K562 (cell line): ENCODE results near the gene ZSCAN12. TPM values are rescaled to one million over a fixed set of nuclear protein-coding genes. Genes with fewer than 3 reads are reported as not detected.

Experiments used
- ATF2 ChIP-seq: sonication (generic); formaldehyde crosslinking; IDR thresholded peaks from 2 replicates; pipeline ENCODE4 v1.8.1; 2022; ENCODE audit warnings: missing genetic modification reagents
- CREBBP ChIP-seq: IDR thresholded peaks from one replicate; pipeline ENCODE4 v1.6.1; 2012; ENCODE audit warnings: low read depth, mild to moderate bottlenecking, control low read depth, inconsistent platforms, low read length
- CTBP1 ChIP-seq: fragments of 450-650 bp; IDR thresholded peaks from 2 replicates; pipeline ENCODE4 v1.6.1; 2016; ENCODE audit warnings: borderline replicate concordance
- DNMT1 ChIP-seq: fragments of 450-650 bp; IDR thresholded peaks from 2 replicates; pipeline ENCODE4 v1.6.1; 2016; ENCODE audit warnings: antibody characterized with exemption, mild to moderate bottlenecking
- ETV6 ChIP-seq, 3 experiments: fragments of 150-350 bp in 1 of 3; sonication (generic) in 1 of 3; formaldehyde crosslinking in 1 of 3; IDR thresholded peaks; 2 replicates each; pipeline versions ENCODE4 v1.6.1 to v1.8.0; 2014 to 2022; ENCODE audit warnings: borderline replicate concordance in 2 of 3, low read depth in 2 of 3, antibody characterized with exemption in 1 of 3, low read length in 1 of 3, mild to moderate bottlenecking in 1 of 3, missing genetic modification reagents in 1 of 3
- KDM4B ChIP-seq, 2 experiments: fragments of 450-650 bp in 1 of 2; sonication (generic) in 1 of 2; IDR thresholded peaks; 2 replicates each; pipeline ENCODE4 v1.6.1; 2016 to 2017; ENCODE audit warnings: borderline replicate concordance in 2 of 2, antibody characterized with exemption in 1 of 2, low read depth in 1 of 2, mild to moderate bottlenecking in 1 of 2
- KLF1 ChIP-seq: fragments of 450-650 bp; IDR thresholded peaks from 2 replicates; pipeline ENCODE4 v1.6.1; 2016; ENCODE audit warnings: missing genetic modification characterization, missing compliant biosample characterization
- NCOA2 ChIP-seq, 2 experiments: fragments of 450-650 bp; IDR thresholded peaks; 2 replicates each; pipeline ENCODE4 v1.6.1; 2018; ENCODE audit warnings: mild to moderate bottlenecking in 2 of 2, moderate library complexity in 1 of 2; ENCODE audit not compliant: partially characterized antibody in 2 of 2
- NR1H2 ChIP-seq: sonication (generic); formaldehyde crosslinking; IDR thresholded peaks from 2 replicates; pipeline ENCODE4 v1.4.0; 2020; ENCODE audit warnings: mild to moderate bottlenecking, missing genetic modification reagents
- NRF1 ChIP-seq, 2 experiments: fragments of 450-650 bp; IDR thresholded peaks in 1 of 2; conservative IDR thresholded peaks in 1 of 2; 2 replicates each; pipeline ENCODE4 v1.6.1; 2014; ENCODE audit warnings: mild to moderate bottlenecking in 2 of 2
- POLR2H ChIP-seq: IDR thresholded peaks from 2 replicates; pipeline ENCODE4 v1.6.1; 2016; ENCODE audit warnings: missing genetic modification characterization, low read depth, mild to moderate bottlenecking, control low read depth, missing compliant biosample characterization, moderate library complexity
- PYGO2 ChIP-seq: fragments of 450-650 bp; IDR thresholded peaks from 2 replicates; pipeline ENCODE4 v1.6.1; 2016; ENCODE audit warnings: mild to moderate bottlenecking, missing genetic modification characterization, moderate library complexity, missing compliant biosample characterization
- SMAD3 ChIP-seq: fragments of 450-650 bp; formaldehyde crosslinking; conservative IDR thresholded peaks from 2 replicates; pipeline ENCODE4 v1.4.0; 2020; ENCODE audit warnings: mild to moderate bottlenecking
- SMARCE1 ChIP-seq: fragments of 450-650 bp; IDR thresholded peaks from 2 replicates; pipeline ENCODE4 v1.7.1; 2016; ENCODE audit warnings: mild to moderate bottlenecking
- SRSF3 ChIP-seq: fragments of 200-400 bp; formaldehyde crosslinking; IDR thresholded peaks from 2 replicates; pipeline ENCODE4 v1.6.1; 2016; ENCODE audit warnings: mild to moderate bottlenecking, low read length, moderate library complexity; ENCODE audit not compliant: insufficient read depth
- ZBTB17 ChIP-seq: fragments of 450-650 bp; formaldehyde crosslinking; IDR thresholded peaks from 2 replicates; pipeline ENCODE4 v1.4.0; 2020; ENCODE audit warnings: mild to moderate bottlenecking
- ZBTB7A ChIP-seq: IDR thresholded peaks from 2 replicates; pipeline ENCODE4 v1.6.1; 2011; ENCODE audit warnings: low read depth, mild to moderate bottlenecking, low read length, moderate library complexity, borderline replicate concordance; ENCODE audit not compliant: control insufficient read depth
- ZNF551 ChIP-seq: fragments of 250-450 bp; sonication (Bioruptor Pico); IDR thresholded peaks from 2 replicates; pipeline ENCODE4 v1.5.0; 2021; ENCODE audit warnings: mild to moderate bottlenecking, moderate library complexity
- polyA plus RNA-seq, 8 experiments: library from polyadenylated mRNA; depleted of rRNA in 4 of 8; stranded (reverse) in 5 of 8; unstranded in 3 of 8; fragments of >200 nt; fragmentation: Nextera tagmentation in 2 of 8; fragmentation: Illumina TruSeq in 1 of 8; extraction: Ambion mirVana in 2 of 8; extraction: Trizol in 1 of 8; gene quantifications; 2 replicates each; pipeline versions ENCODE4 v1.2.1 to v1.2.3, GENCODE V29; 2011 to 2014; ENCODE audit warnings: inconsistent platforms in 1 of 8, missing spikeins in 1 of 8
- total RNA-seq, 7 experiments: library from RNA; depleted of rRNA in 6 of 7; stranded (reverse); fragments of >200 nt in 6 of 7; fragmentation: Illumina TruSeq in 2 of 7; extraction: Trizol in 2 of 7; gene quantifications; 2 replicates each; pipeline versions ENCODE4 v1.2.1 to v1.2.3, GENCODE V29; 2011 to 2021; ENCODE audit warnings: low replicate concordance in 1 of 7
- TF ChIP-seq, protein P1 (sequence below): sonication (generic); formaldehyde crosslinking; IDR thresholded peaks from 2 replicates; pipeline ENCODE4 v1.8.0; 2022; ENCODE audit warnings: mild to moderate bottlenecking, missing genetic modification reagents
- TF ChIP-seq, protein P2 (sequence below): fragments of 250-450 bp; sonication (Bioruptor Pico); IDR thresholded peaks from 2 replicates; pipeline ENCODE4 v1.5.0; 2022; ENCODE audit warnings: mild to moderate bottlenecking
- TF ChIP-seq, protein P3 (sequence below), 3 experiments: fragments of 200-800 bp in 1 of 3; sonication (Bioruptor generic) in 1 of 3; sonication (generic) in 1 of 3; formaldehyde crosslinking in 1 of 3; IDR thresholded peaks; 2 replicates each; pipeline versions ENCODE4 v1.6.1 to v1.8.0; 2016 to 2022; ENCODE audit warnings: mild to moderate bottlenecking in 2 of 3, missing compliant biosample characterization in 2 of 3, missing genetic modification characterization in 2 of 3, missing genetic modification reagents in 1 of 3

ZSCAN12 gene
- total and polyA plus RNA-seq, 9 of the 15 experiments (the other 6 are each of a cell fraction or from before 2014, with no cell fraction given), result 2.5 to 19.6 (median 12.5) TPM

DNA sequence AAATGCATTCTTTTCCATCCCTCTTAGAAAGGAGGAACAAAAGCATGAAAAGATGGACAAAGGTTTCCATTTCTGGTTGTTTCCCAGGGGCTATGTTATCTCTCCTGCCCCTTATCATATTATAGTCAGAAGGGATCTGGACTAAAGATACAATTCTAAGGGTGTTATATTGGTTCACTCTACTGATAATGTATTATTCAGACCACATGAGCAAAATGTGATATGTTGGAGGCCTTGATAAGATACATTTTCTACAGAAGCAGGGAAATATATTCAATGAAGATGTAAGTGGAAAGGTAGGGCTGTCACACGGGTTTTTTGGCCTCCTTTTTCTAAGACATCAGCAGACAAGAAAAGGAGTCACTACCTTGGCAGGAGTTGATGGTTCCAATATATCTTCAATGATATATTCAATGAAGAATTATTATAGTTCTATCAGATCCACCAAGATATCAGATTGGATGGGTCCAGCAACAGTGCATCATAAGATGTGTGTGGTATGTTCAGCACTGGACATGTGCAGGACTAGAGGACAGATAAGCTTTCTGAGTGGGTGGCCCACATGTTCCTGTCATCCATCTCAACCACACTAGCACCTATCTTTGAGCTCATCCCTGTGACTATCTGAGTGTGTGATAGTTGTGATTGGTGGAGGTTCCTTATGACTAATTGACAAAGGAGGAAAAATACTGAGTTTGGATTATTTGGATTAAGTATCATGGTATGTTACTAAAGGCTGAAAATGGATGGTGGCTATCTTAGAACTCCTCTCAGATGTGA lies 55.5 kb downstream of the ZSCAN12 start (continued):
- TF ChIP-seq, protein P1, sequence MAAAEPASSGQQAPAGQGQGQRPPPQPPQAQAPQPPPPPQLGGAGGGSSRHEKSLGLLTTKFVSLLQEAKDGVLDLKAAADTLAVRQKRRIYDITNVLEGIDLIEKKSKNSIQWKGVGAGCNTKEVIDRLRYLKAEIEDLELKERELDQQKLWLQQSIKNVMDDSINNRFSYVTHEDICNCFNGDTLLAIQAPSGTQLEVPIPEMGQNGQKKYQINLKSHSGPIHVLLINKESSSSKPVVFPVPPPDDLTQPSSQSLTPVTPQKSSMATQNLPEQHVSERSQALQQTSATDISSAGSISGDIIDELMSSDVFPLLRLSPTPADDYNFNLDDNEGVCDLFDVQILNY, result no peak
- no peak for TF ChIP-seq ZNF551 (CRISPR knock-in tag)
- TF ChIP-seq KLF1 (tag), result no peak
- no peak for TF ChIP-seq ETV6 (IDR thresholded peaks at IDR 0.05; ENCODE audit: borderline replicate concordance in 1 of 2, low read depth in 2 of 2, low read length in 1 of 2)
- TF ChIP-seq ETV6 (CRISPR knock-in tag; IDR thresholded peaks at IDR 0.05; ENCODE audit: borderline replicate concordance), result no peak
- TF ChIP-seq DNMT1, result no peak
- TF ChIP-seq KDM4B (IDR thresholded peaks at IDR 0.05; ENCODE audit: borderline replicate concordance in 2 of 2, low read depth in 1 of 2), result no peak
- TF ChIP-seq, protein P2, sequence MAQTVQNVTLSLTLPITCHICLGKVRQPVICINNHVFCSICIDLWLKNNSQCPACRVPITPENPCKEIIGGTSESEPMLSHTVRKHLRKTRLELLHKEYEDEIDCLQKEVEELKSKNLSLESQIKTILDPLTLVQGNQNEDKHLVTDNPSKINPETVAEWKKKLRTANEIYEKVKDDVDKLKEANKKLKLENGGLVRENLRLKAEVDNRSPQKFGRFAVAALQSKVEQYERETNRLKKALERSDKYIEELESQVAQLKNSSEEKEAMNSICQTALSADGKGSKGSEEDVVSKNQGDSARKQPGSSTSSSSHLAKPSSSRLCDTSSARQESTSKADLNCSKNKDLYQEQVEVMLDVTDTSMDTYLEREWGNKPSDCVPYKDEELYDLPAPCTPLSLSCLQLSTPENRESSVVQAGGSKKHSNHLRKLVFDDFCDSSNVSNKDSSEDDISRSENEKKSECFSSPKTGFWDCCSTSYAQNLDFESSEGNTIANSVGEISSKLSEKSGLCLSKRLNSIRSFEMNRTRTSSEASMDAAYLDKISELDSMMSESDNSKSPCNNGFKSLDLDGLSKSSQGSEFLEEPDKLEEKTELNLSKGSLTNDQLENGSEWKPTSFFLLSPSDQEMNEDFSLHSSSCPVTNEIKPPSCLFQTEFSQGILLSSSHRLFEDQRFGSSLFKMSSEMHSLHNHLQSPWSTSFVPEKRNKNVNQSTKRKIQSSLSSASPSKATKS, result no peak
- TF ChIP-seq, protein P3, sequence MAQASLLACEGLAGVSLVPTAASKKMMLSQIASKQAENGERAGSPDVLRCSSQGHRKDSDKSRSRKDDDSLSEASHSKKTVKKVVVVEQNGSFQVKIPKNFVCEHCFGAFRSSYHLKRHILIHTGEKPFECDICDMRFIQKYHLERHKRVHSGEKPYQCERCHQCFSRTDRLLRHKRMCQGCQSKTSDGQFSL (CRISPR knock-in tag; IDR thresholded peaks at IDR 0.05), result no peak
- TF ChIP-seq, protein P3 (tag; IDR thresholded peaks at IDR 0.05), result no peak
- TF ChIP-seq SMARCE1, result 0 out of 2 replicates have a peak, but pooled peaks have one; percentile 12
- no peak for TF ChIP-seq POLR2H (tag)
- no peak for TF ChIP-seq CREBBP
- no peak for TF ChIP-seq SRSF3
- no peak for TF ChIP-seq ZBTB7A
- TF ChIP-seq CTBP1, result peak; percentile 91
- TF ChIP-seq SMAD3, result no peak
- TF ChIP-seq NRF1 (conservative IDR thresholded peaks at IDR 0.05 in 1 of 2, IDR thresholded peaks at IDR 0.05 in 1 of 2), result peak; percentile 67 to 73
- TF ChIP-seq NR1H2 (CRISPR knock-in tag), result no peak
- TF ChIP-seq PYGO2 (tag), result no peak
- no peak for TF ChIP-seq NCOA2 (IDR thresholded peaks at IDR 0.05; ENCODE audit: partially characterized antibody in 2 of 2)
- no peak for TF ChIP-seq ZBTB17 (CRISPR knock-in tag)
- TF ChIP-seq ATF2, result no peak
